ENCODE results near the gene TARP.

TARP gene

GRCh38 chr7:38211486-38211885, 62.0 kb downstream of the TARP start:
- H3K27me3 ChIP-seq (ENCODE audit: insufficient read depth, poor library complexity, severe bottlenecking) = no peaks in the 10 kb centered on the region
- no peak for DNase-seq (ENCODE audit: low read depth in 1 of 2, low spot score in 1 of 2)
- TF ChIP-seq SPI1 (IDR thresholded peaks at IDR 0.05; ENCODE audit: borderline replicate concordance, low read depth) = no peak
- no peak for TF ChIP-seq CTCF (IDR thresholded peaks at IDR 0.05; ENCODE audit: insufficient read depth, low read length)
- no peak for TF ChIP-seq REST (IDR thresholded peaks at IDR 0.05; ENCODE audit: insufficient replicate concordance, low read depth)
- no peak for TF ChIP-seq GABPA (IDR thresholded peaks at IDR 0.05; ENCODE audit: low read depth)
- TF ChIP-seq POLR2AphosphoS5 (IDR thresholded peaks at IDR 0.05; ENCODE audit: low read depth) = no peak
- no peak overlapping the region for H3K27ac ChIP-seq (replicated peaks)
- no peak overlapping the region for H3K4me3 ChIP-seq (replicated peaks; ENCODE audit: insufficient read depth, low read length)
